KG1 (cell line): Measurements from ENCODE around the gene SPZ1.
A peak's percentile ranks its signal among the peaks of the same experiment; 100 is the strongest.
"Not testable (repeated sequence)": the region's sequence is repeated elsewhere in the genome, so short reads cannot be mapped to it uniquely, and the experiment has no call there.

Source experiments
- DNase-seq: peaks from one replicate; lab custom pipeline; 2025; lab: John Stamatoyannopoulos, UW

Gene SPZ1

GRCh38 chr5:80339116-80339515 is 19.3 kb downstream of the SPZ1 start:
- DNase-seq, result no peak

- no peak for DNase-seq
These were observed 21.4 kb downstream of the SPZ1 start for GRCh38 chr5:80341016-80341775.

GRCh38 chr5:80343067-80343466 is 23.3 kb downstream of the SPZ1 start:
- no peak for DNase-seq

GRCh38 chr5:80346055-80346454 is 26.3 kb downstream of the SPZ1 start:
- peak; percentile 29 for DNase-seq

- no peak for DNase-seq
These were observed 28.4 kb downstream of the SPZ1 start for GRCh38 chr5:80348171-80348570.

- not testable (repeated sequence) for DNase-seq
These were observed 31.2 kb downstream of the SPZ1 start for GRCh38 chr5:80351019-80351418.

GRCh38 chr5:80355686-80356085 is 35.9 kb downstream of the SPZ1 start:
- no peak for DNase-seq

- DNase-seq, result no peak
These were observed 37.9 kb downstream of the SPZ1 start for GRCh38 chr5:80357671-80358070.

- no peak for DNase-seq
These were observed 41.2 kb downstream of the SPZ1 start for GRCh38 chr5:80360914-80361444.

GRCh38 chr5:80364892-80365291 is 45.1 kb downstream of the SPZ1 start:
- DNase-seq, result no peak

- no peak for DNase-seq
These were observed 49.1 kb downstream of the SPZ1 start for GRCh38 chr5:80368661-80369480.

- no peak for DNase-seq
These were observed 49.7 kb downstream of the SPZ1 start for GRCh38 chr5:80369521-80369920.

GRCh38 chr5:80370390-80370789 is 50.6 kb downstream of the SPZ1 start:
- no peak for DNase-seq
